ENCODE data around the gene RNF150.

Gene RNF150

GRCh38 chr4:141098163-141098562, 35.1 kb downstream of the RNF150 start:
- Histone ChIP-seq H3K27me3 (ENCODE audit: insufficient read depth, low read length, poor library complexity, severe bottlenecking) (no peaks in the 10 kb centered on the region), H3K79me2 (ENCODE audit: insufficient read depth, low read length) (no peaks in the 10 kb centered on the region), H2AFZ (ENCODE audit: low read length) (no peak overlapping the region), H3K36me3 (ENCODE audit: insufficient read depth, low read length) (no peaks in the 10 kb centered on the region), H3K9me3 (ENCODE audit: insufficient read depth, low read depth, low read length) (peaks cover 9% of the 10 kb centered on the region; the same call in 1 of the 2 replicates), H3K4me1 (ENCODE audit: insufficient read depth, low read length, poor library complexity, severe bottlenecking) (peaks cover 7% of the 10 kb centered on the region), H3K9me2 (replicated peaks; ENCODE audit: low read depth, low read length) (no peaks in the 10 kb centered on the region), H3K9ac (ENCODE audit: low read depth, low read length, poor library complexity, severe bottlenecking) (no peak overlapping the region), H4K20me1 (ENCODE audit: insufficient read depth, low read length, poor library complexity, severe bottlenecking) (no peaks in the 10 kb centered on the region), H3F3A (ENCODE audit: low read depth) (no peaks in the 10 kb centered on the region), H3K4me3 (ENCODE audit: low read length, poor library complexity, severe bottlenecking) (no peak overlapping the region), H3K4me2 (ENCODE audit: low read depth, low read length, poor library complexity, severe bottlenecking) (no peak overlapping the region)
- no peak for TF ChIP-seq CTCF (conservative IDR thresholded peaks at IDR 0.05; ENCODE audit: low read length)
- TF ChIP-seq EZH2phosphoT487 (IDR thresholded peaks at IDR 0.05; ENCODE audit: borderline replicate concordance), result no peak

GRCh38 chr4:141090473-141090872, 42.8 kb downstream of the RNF150 start:
- Histone ChIP-seq H3K79me2 (ENCODE audit: insufficient read depth, low read length) (no peaks in the 10 kb centered on the region), H3K9me2 (replicated peaks; ENCODE audit: low read depth, low read length) (no peaks in the 10 kb centered on the region), H3K4me2 (ENCODE audit: low read depth, low read length, poor library complexity, severe bottlenecking) (no peak overlapping the region), H4K20me1 (ENCODE audit: insufficient read depth, low read length, poor library complexity, severe bottlenecking) (no peaks in the 10 kb centered on the region), H3K4me1 (ENCODE audit: insufficient read depth, low read length, poor library complexity, severe bottlenecking) (peaks cover 19% of the 10 kb centered on the region), H3K9ac (ENCODE audit: low read depth, low read length, poor library complexity, severe bottlenecking) (no peak overlapping the region), H3K27me3 (ENCODE audit: insufficient read depth, low read length, poor library complexity, severe bottlenecking) (no peaks in the 10 kb centered on the region), H3K9me3 (ENCODE audit: insufficient read depth, low read depth, low read length) (peaks cover 9% of the 10 kb centered on the region), H3F3A (ENCODE audit: low read depth) (no peaks in the 10 kb centered on the region), H2AFZ (ENCODE audit: low read length) (no peak overlapping the region), H3K4me3 (ENCODE audit: low read length, poor library complexity, severe bottlenecking) (no peak overlapping the region), H3K36me3 (ENCODE audit: insufficient read depth, low read length) (no peaks in the 10 kb centered on the region; the same call in 1 of the 2 replicates)
- TF ChIP-seq EZH2phosphoT487 (IDR thresholded peaks at IDR 0.05; ENCODE audit: borderline replicate concordance) (no peak), CTCF (conservative IDR thresholded peaks at IDR 0.05; ENCODE audit: low read length) (no peak)

GRCh38 chr4:141081921-141082395, 51.3 kb downstream of the RNF150 start:
- TF ChIP-seq EZH2phosphoT487 (IDR thresholded peaks at IDR 0.05; ENCODE audit: borderline replicate concordance), result no peak
- TF ChIP-seq CTCF (conservative IDR thresholded peaks at IDR 0.05; ENCODE audit: low read length), result no peak
- Histone ChIP-seq H3K9me3 (ENCODE audit: insufficient read depth, low read depth, low read length) (no peaks in the 10 kb centered on the region; the same call in 1 of the 2 replicates), H3K4me1 (ENCODE audit: insufficient read depth, low read length, poor library complexity, severe bottlenecking) (no peaks in the 10 kb centered on the region), H3K9ac (ENCODE audit: low read depth, low read length, poor library complexity, severe bottlenecking) (no peak overlapping the region), H3K79me2 (ENCODE audit: insufficient read depth, low read length) (no peaks in the 10 kb centered on the region), H3K27me3 (ENCODE audit: insufficient read depth, low read length, poor library complexity, severe bottlenecking) (no peaks in the 10 kb centered on the region), H3K4me3 (ENCODE audit: low read length, poor library complexity, severe bottlenecking) (no peak overlapping the region), H3F3A (ENCODE audit: low read depth) (no peaks in the 10 kb centered on the region), H4K20me1 (ENCODE audit: insufficient read depth, low read length, poor library complexity, severe bottlenecking) (no peaks in the 10 kb centered on the region), H2AFZ (ENCODE audit: low read length) (no peak overlapping the region), H3K4me2 (ENCODE audit: low read depth, low read length, poor library complexity, severe bottlenecking) (no peak overlapping the region), H3K36me3 (ENCODE audit: insufficient read depth, low read length) (no peaks in the 10 kb centered on the region), H3K9me2 (replicated peaks; ENCODE audit: low read depth, low read length) (no peaks in the 10 kb centered on the region)
